ENCODE measurements around the gene PDHX.
"Not testable (repeated sequence)": the region's sequence is repeated elsewhere in the genome, so short reads cannot be mapped to it uniquely, and the experiment has no call there.

Gene PDHX

GRCh38 chr11:34913556-34913955, 2.9 kb upstream of the PDHX start:
- DNase-seq, result not testable (repeated sequence)

- no peak for DNase-seq
Observed at GRCh38 chr11:34915136-34916014, 1.0 kb upstream of the PDHX start.

GRCh38 chr11:34916843-34917770, 689 bp downstream of the PDHX start:
- no peak for DNase-seq

GRCh38 chr11:34921156-34921555, 4.7 kb downstream of the PDHX start:
- no peak for DNase-seq

GRCh38 chr11:34924714-34925113, 8.3 kb downstream of the PDHX start:
- DNase-seq, result no peak

- no peak for DNase-seq
Observed at GRCh38 chr11:34926101-34926830, 9.8 kb downstream of the PDHX start.

GRCh38 chr11:34926831-34927132, 10.4 kb downstream of the PDHX start:
- no peak for DNase-seq

GRCh38 chr11:34928268-34928959, 12.0 kb downstream of the PDHX start:
- DNase-seq, result no peak

GRCh38 chr11:34928960-34929680, 12.7 kb downstream of the PDHX start:
- DNase-seq, result no peak

GRCh38 chr11:34929794-34930763, 13.7 kb downstream of the PDHX start:
- DNase-seq, result no peak

GRCh38 chr11:34936945-34937629, 20.7 kb downstream of the PDHX start:
- DNase-seq, result no peak

GRCh38 chr11:34938611-34939010, 22.2 kb downstream of the PDHX start:
- DNase-seq, result no peak

GRCh38 chr11:34940026-34940677, 23.7 kb downstream of the PDHX start:
- no peak for DNase-seq

- DNase-seq, result no peak
Observed at GRCh38 chr11:34941688-34942087, 25.3 kb downstream of the PDHX start.

GRCh38 chr11:34944692-34945091, 28.3 kb downstream of the PDHX start:
- DNase-seq, result no peak

- no peak for DNase-seq
Observed at GRCh38 chr11:34948696-34949095, 32.3 kb downstream of the PDHX start.

GRCh38 chr11:34953955-34954354, 37.5 kb downstream of the PDHX start:
- no peak for DNase-seq

- DNase-seq, result no peak
Observed at GRCh38 chr11:34957206-34957605, 40.8 kb downstream of the PDHX start.

- no peak for DNase-seq
Observed at GRCh38 chr11:34957606-34958005, 41.2 kb downstream of the PDHX start.

GRCh38 chr11:34959770-34960169, 43.4 kb downstream of the PDHX start:
- no peak for DNase-seq

Measured in CD4-positive, alpha-beta T cell treated with Interferon gamma for 1 hour (primary cell).